Central memory CD8-positive, alpha-beta T cell (primary cell): Measurements from ENCODE around the gene SERPINF2.
"Not testable (repeated sequence)": the region's sequence is repeated elsewhere in the genome, so short reads cannot be mapped to it uniquely, and the experiment has no call there.

ENCODE experiments used
- ATAC-seq: fragments of 150-1000 bp; cut with Tn5 transposase; replicated peaks from 2 replicates; pipeline ENCODE4 v1.10.0; 2022; ENCODE audit warnings: mild to moderate bottlenecking, moderate FRiP score, moderate number of reproducible peaks; ENCODE audit not compliant: poor library complexity, severe bottlenecking; ENCODE audit errors: extremely low read depth
- DNase-seq, 2 donors: peaks; one replicate each; pipeline ENCODE4 v3.0.0; 2021; ENCODE audit warnings: low spot score in 2 of 2
- H3K27ac Mint-ChIP-seq: one replicate; pipeline ENCODE4 v1.8.0; 2022; ENCODE audit warnings: low read depth, mild to moderate bottlenecking, moderate library complexity, mixed read lengths
- H3K27me3 Mint-ChIP-seq: one replicate; pipeline ENCODE4 v1.8.0; 2022; ENCODE audit warnings: mixed read lengths
- H3K36me3 Mint-ChIP-seq: one replicate; pipeline ENCODE4 v1.8.0; 2022; ENCODE audit warnings: mild to moderate bottlenecking, moderate library complexity, mixed read lengths; ENCODE audit not compliant: insufficient read depth
- H3K4me1 Mint-ChIP-seq: one replicate; pipeline ENCODE4 v1.8.0; 2022; ENCODE audit warnings: mixed read lengths
- H3K4me3 Mint-ChIP-seq: one replicate; pipeline ENCODE4 v1.8.0; 2022; ENCODE audit warnings: mild to moderate bottlenecking, moderate library complexity, mixed read lengths
- H3K9me3 Mint-ChIP-seq: one replicate; pipeline ENCODE4 v1.8.0; 2022; ENCODE audit warnings: mixed read lengths

The SERPINF2 gene

GRCh38 chr17:1752425-1753262 is 10.0 kb downstream of the SERPINF2 start:
- Mint-ChIP-seq H3K27me3 (no peaks in the 10 kb centered on the region), H3K9me3 (no peaks in the 10 kb centered on the region), H3K4me3 (no peak overlapping the region), H3K36me3 (no peaks in the 10 kb centered on the region), H3K27ac (no peak overlapping the region), H3K4me1 (no peaks in the 10 kb centered on the region)
- DNase-seq (no peak), ATAC-seq (no peak)

GRCh38 chr17:1753767-1754429 is 11.2 kb downstream of the SERPINF2 start:
- Mint-ChIP-seq H3K9me3 (no peaks in the 10 kb centered on the region), H3K4me1 (no peaks in the 10 kb centered on the region), H3K36me3 (peaks cover 2% of the 10 kb centered on the region), H3K27ac (no peak overlapping the region), H3K4me3 (no peak overlapping the region), H3K27me3 (no peaks in the 10 kb centered on the region)
- DNase-seq (no peak), ATAC-seq (no peak)

- no peaks in the 10 kb centered on the region for H3K27me3 Mint-ChIP-seq
- no peaks in the 10 kb centered on the region for H3K4me1 Mint-ChIP-seq
- DNase-seq: no peak
- H3K27ac Mint-ChIP-seq: peak overlapping the region; percentile 79
- no peak overlapping the region for H3K4me3 Mint-ChIP-seq
- no peaks in the 10 kb centered on the region for H3K9me3 Mint-ChIP-seq
- H3K36me3 Mint-ChIP-seq: peaks cover 2% of the 10 kb centered on the region
- no peak for ATAC-seq
Observed at GRCh38 chr17:1754430-1755112, 11.9 kb downstream of the SERPINF2 start.

GRCh38 chr17:1755252-1755826 is 12.7 kb downstream of the SERPINF2 start:
- Mint-ChIP-seq H3K9me3 (no peaks in the 10 kb centered on the region), H3K27me3 (no peaks in the 10 kb centered on the region), H3K27ac (peak overlapping the region; percentile 79), H3K4me3 (no peak overlapping the region), H3K36me3 (peaks cover 2% of the 10 kb centered on the region), H3K4me1 (no peaks in the 10 kb centered on the region)
- ATAC-seq (no peak), DNase-seq (no peak)

- H3K27ac Mint-ChIP-seq: peak overlapping the region; percentile 79
- DNase-seq (no peak), ATAC-seq (no peak)
- H3K9me3 Mint-ChIP-seq: no peaks in the 10 kb centered on the region
- H3K4me1 Mint-ChIP-seq: no peaks in the 10 kb centered on the region
- H3K36me3 Mint-ChIP-seq: peaks cover 2% of the 10 kb centered on the region
- no peaks in the 10 kb centered on the region for H3K27me3 Mint-ChIP-seq
- H3K4me3 Mint-ChIP-seq: no peak overlapping the region
Observed at GRCh38 chr17:1755827-1756262, 13.2 kb downstream of the SERPINF2 start.

- H3K9me3 Mint-ChIP-seq: no peaks in the 10 kb centered on the region
- no peak overlapping the region for H3K27ac Mint-ChIP-seq
- H3K36me3 Mint-ChIP-seq: peaks cover 2% of the 10 kb centered on the region
- H3K4me3 Mint-ChIP-seq: no peak overlapping the region
- H3K4me1 Mint-ChIP-seq: peaks cover 6% of the 10 kb centered on the region
- no peaks in the 10 kb centered on the region for H3K27me3 Mint-ChIP-seq
- DNase-seq (no peak), ATAC-seq (no peak)
Observed at GRCh38 chr17:1758807-1759206, 16.1 kb downstream of the SERPINF2 start.

- Mint-ChIP-seq H3K27me3 (no peaks in the 10 kb centered on the region), H3K9me3 (no peaks in the 10 kb centered on the region), H3K4me3 (no peak overlapping the region), H3K27ac (no peak overlapping the region), H3K36me3 (peaks cover 2% of the 10 kb centered on the region), H3K4me1 (peaks cover 13% of the 10 kb centered on the region)
- DNase-seq (no peak), ATAC-seq (no peak)
Observed at GRCh38 chr17:1759529-1759928, 16.9 kb downstream of the SERPINF2 start.

GRCh38 chr17:1762233-1762900 is 19.7 kb downstream of the SERPINF2 start:
- Mint-ChIP-seq H3K27me3 (no peaks in the 10 kb centered on the region), H3K27ac (peak overlapping the region; percentile 86), H3K36me3 (peaks cover 2% of the 10 kb centered on the region), H3K9me3 (no peaks in the 10 kb centered on the region), H3K4me1 (peaks cover 15% of the 10 kb centered on the region), H3K4me3 (no peak overlapping the region)
- DNase-seq (no peak), ATAC-seq (no peak)

- Mint-ChIP-seq H3K4me1 (peaks cover 15% of the 10 kb centered on the region), H3K9me3 (no peaks in the 10 kb centered on the region), H3K27ac (peak overlapping the region; percentile 86), H3K4me3 (peak overlapping the region; percentile 65), H3K27me3 (no peaks in the 10 kb centered on the region), H3K36me3 (no peaks in the 10 kb centered on the region)
- ATAC-seq (no peak), DNase-seq (no peak)
Observed at GRCh38 chr17:1762901-1763898, 20.5 kb downstream of the SERPINF2 start.

GRCh38 chr17:1764284-1764683 is 21.6 kb downstream of the SERPINF2 start:
- Mint-ChIP-seq H3K27me3 (no peaks in the 10 kb centered on the region), H3K9me3 (no peaks in the 10 kb centered on the region), H3K4me3 (peak overlapping the region; percentile 65), H3K27ac (peak overlapping the region; percentile 86), H3K4me1 (peaks cover 15% of the 10 kb centered on the region), H3K36me3 (no peaks in the 10 kb centered on the region)
- ATAC-seq (peak; percentile 95), DNase-seq (peak; percentile 31 to 50)

- not testable (repeated sequence) for H3K27me3 Mint-ChIP-seq, H3K9me3 Mint-ChIP-seq, DNase-seq, ATAC-seq, H3K36me3 Mint-ChIP-seq
- peak overlapping the region; percentile 86 for H3K27ac Mint-ChIP-seq
- H3K4me3 Mint-ChIP-seq: peak overlapping the region; percentile 65
- H3K4me1 Mint-ChIP-seq: peaks cover 18% of the 10 kb centered on the region
Observed at GRCh38 chr17:1764705-1765104, 22.0 kb downstream of the SERPINF2 start.
